CD14-positive monocyte (primary cell): Measurements from ENCODE around the gene CTNND2. TPM values are rescaled to one million over a fixed set of nuclear protein-coding genes. Genes with fewer than 3 reads are reported as not detected.

ENCODE experiments used
- DNase-seq, 3 donors: peaks; one replicate each; pipeline ENCODE4 v3.0.0-alpha.2; 2011 to 2022
- H2AFZ ChIP-seq: 2 replicates; pipeline ENCODE4 v1.6.0; 2012; ENCODE audit warnings: mild to moderate bottlenecking, low read depth, low read length, inconsistent platforms; ENCODE audit not compliant: insufficient read depth, poor library complexity, severe bottlenecking
- H3K27ac ChIP-seq, 2 donors: 1 replicate in 1 of 2; 2 replicates in 1 of 2; pipeline ENCODE4 v1.5.1; 2012 to 2013; ENCODE audit warnings: low read length in 2 of 2, control low read depth in 1 of 2, inconsistent platforms in 1 of 2, low read depth in 1 of 2, mild to moderate bottlenecking in 1 of 2
- H3K27me3 ChIP-seq, 2 donors: one replicate each; pipeline versions ENCODE4 v1.6.0 to v1.6.1; 2011 to 2013; ENCODE audit warnings: low read length in 2 of 2; ENCODE audit not compliant: control insufficient read depth in 2 of 2, insufficient read depth in 2 of 2
- H3K36me3 ChIP-seq, 2 donors: replicated peaks in 1 of 2; 1 replicate in 1 of 2; 2 replicates in 1 of 2; pipeline versions ENCODE4 v1.5.1 to v1.6.1; 2012 to 2013; ENCODE audit warnings: low read length in 2 of 2, control low read depth in 1 of 2, inconsistent platforms in 1 of 2, mild to moderate bottlenecking in 1 of 2; ENCODE audit not compliant: insufficient read depth in 2 of 2, control insufficient read depth in 1 of 2
- H3K4me1 ChIP-seq, 2 donors: 1 replicate in 1 of 2; 2 replicates in 1 of 2; pipeline versions ENCODE4 v1.5.1 to v1.6.1; 2012 to 2013; ENCODE audit warnings: low read length in 2 of 2, control low read depth in 1 of 2, inconsistent platforms in 1 of 2, mild to moderate bottlenecking in 1 of 2, moderate library complexity in 1 of 2; ENCODE audit not compliant: insufficient read depth in 2 of 2, control insufficient read depth in 1 of 2
- H3K4me2 ChIP-seq: replicated peaks from 2 replicates; pipeline ENCODE3; 2012; ENCODE audit warnings: low read length, moderate library complexity, mild to moderate bottlenecking; ENCODE audit not compliant: poor library complexity, severe bottlenecking; ENCODE audit errors: extremely low read depth
- H3K4me3 ChIP-seq, 3 experiments: fragments of 200-600 bp in 1 of 3; sonication (generic) in 1 of 3; replicated peaks in 1 of 3; 1 replicate in 2 of 3; 2 replicates in 1 of 3; pipeline ENCODE4 v1.5.1; 2011 to 2013; ENCODE audit warnings: low read length in 3 of 3, mild to moderate bottlenecking in 3 of 3, control low read depth in 2 of 3, low read depth in 2 of 3, inconsistent platforms in 1 of 3, moderate library complexity in 1 of 3
- H3K79me2 ChIP-seq: 2 replicates; pipeline ENCODE4 v1.6.0; 2012; ENCODE audit warnings: mild to moderate bottlenecking, control low read depth, inconsistent platforms, low read length, moderate library complexity; ENCODE audit not compliant: insufficient read depth
- H3K9ac ChIP-seq: 2 replicates; pipeline ENCODE4 v1.6.0; 2017; ENCODE audit warnings: low read length, mild to moderate bottlenecking; ENCODE audit not compliant: insufficient read depth, poor library complexity, severe bottlenecking
- H3K9me3 ChIP-seq, 2 donors: replicated peaks in 1 of 2; 1 replicate in 1 of 2; 2 replicates in 1 of 2; pipeline versions ENCODE4 v1.5.1 to v1.6.1; 2012 to 2013; ENCODE audit warnings: low read length in 2 of 2, control low read depth in 1 of 2; ENCODE audit not compliant: control insufficient read depth in 1 of 2, insufficient read depth in 1 of 2
- H4K20me1 ChIP-seq: 2 replicates; pipeline ENCODE4 v1.6.0; 2012; ENCODE audit warnings: mild to moderate bottlenecking, low read length, control low read depth, moderate library complexity; ENCODE audit not compliant: insufficient read depth
- H3K27ac Mint-ChIP-seq, 7 donors: one replicate each; pipeline ENCODE4 v1.8.0; 2020; ENCODE audit warnings: mild to moderate bottlenecking in 7 of 7, mixed read lengths in 7 of 7, moderate library complexity in 6 of 7, inconsistent platforms in 2 of 7
- H3K27me3 Mint-ChIP-seq, 3 donors: one replicate each; pipeline ENCODE4 v1.8.0; 2021 to 2022; ENCODE audit warnings: low read depth in 3 of 3, mild to moderate bottlenecking in 3 of 3, mixed read lengths in 3 of 3, moderate library complexity in 3 of 3, inconsistent platforms in 1 of 3
- H3K36me3 Mint-ChIP-seq, 2 donors: one replicate each; pipeline ENCODE4 v1.8.0; 2020; ENCODE audit warnings: mixed read lengths in 2 of 2, inconsistent platforms in 1 of 2, mild to moderate bottlenecking in 1 of 2
- H3K4me1 Mint-ChIP-seq: one replicate; pipeline ENCODE4 v1.8.0; 2020; ENCODE audit warnings: mild to moderate bottlenecking, mixed read lengths
- H3K4me3 Mint-ChIP-seq, 2 donors: one replicate each; pipeline ENCODE4 v1.8.0; 2020; ENCODE audit warnings: mild to moderate bottlenecking in 2 of 2, mixed read lengths in 2 of 2, moderate library complexity in 1 of 2
- H3K9me3 Mint-ChIP-seq, 7 donors: one replicate each; pipeline ENCODE4 v1.8.0; 2020 to 2022; ENCODE audit warnings: mixed read lengths in 7 of 7, mild to moderate bottlenecking in 6 of 7, moderate library complexity in 6 of 7, inconsistent platforms in 2 of 7
- CTCF ChIP-seq: fragments of 200-600 bp; IDR thresholded peaks from one replicate; pipeline ENCODE4 v1.8.0; 2022; ENCODE audit warnings: antibody characterized with exemption, mild to moderate bottlenecking
- WGBS: methylation state at CpG from one replicate; pipeline ENCODE4 v1.1.5; 2013; ENCODE audit warnings: missing lambda C conversion rate; ENCODE audit not compliant: insufficient coverage; 5-methylcytosine and 5-hydroxymethylcytosine counted together
- intact Hi-C, 2 donors: fragments of 100-400 bp; cut with micrococcal nuclease; formaldehyde crosslinking; loops; one replicate each; pipeline versions ENCODE4 v1.15.0 to v1.15.1; 2023
- polyA plus RNA-seq, 3 donors: library from polyadenylated mRNA; depleted of rRNA in 1 of 3; unstranded in 2 of 3; stranded (reverse) in 1 of 3; fragments of 300-500 nt in 2 of 3; fragments of >200 nt in 1 of 3; fragmentation: Illumina TruSeq in 2 of 3; gene quantifications; 1 replicate in 2 of 3; 2 replicates in 1 of 3; pipeline ENCODE4 v1.2.3, GENCODE V29; 2012 to 2021

Gene CTNND2
- polyA plus RNA-seq, 3 donors, result not detected

GRCh38 chr5:11311731-11312130 is 592.5 kb downstream of the CTNND2 start:
- no peak for DNase-seq
- Histone ChIP-seq H3K4me1 (no peaks in the 10 kb centered on the region), H3K27ac (no peak overlapping the region), H4K20me1 (no peaks in the 10 kb centered on the region), H3K4me2 (no peak overlapping the region), H3K4me3 (no peak overlapping the region), H3K36me3 (no peaks in the 10 kb centered on the region), H3K27me3 (no peaks in the 10 kb centered on the region), H3K9ac (no peak overlapping the region), H3K9me3 (peaks cover 27 to 41% of the 10 kb centered on the region in 2 donors), H2AFZ (no peak overlapping the region), H3K79me2 (no peaks in the 10 kb centered on the region)
- Mint-ChIP-seq H3K27ac (no peak overlapping the region), H3K36me3 (peaks cover 0 to 3% of the 10 kb centered on the region in 2 donors), H3K4me3 (no peak overlapping the region), H3K9me3 (peaks cover 0 to 7% (median 3%) of the 10 kb centered on the region in 7 donors), H3K27me3 (peaks cover 0 to under 1% (median 0%) of the 10 kb centered on the region in 3 donors), H3K4me1 (no peaks in the 10 kb centered on the region)
- TF ChIP-seq CTCF, result no peak
- WGBS, result 90% methylated on average over 3 of the region's 3 CpGs
- intact Hi-C loops, result no loop called here

- Histone ChIP-seq H3K9me3 (peaks cover 27 to 41% of the 10 kb centered on the region in 2 donors), H3K27ac (no peak overlapping the region), H2AFZ (no peak overlapping the region), H3K4me3 (no peak overlapping the region), H3K4me2 (no peak overlapping the region), H3K36me3 (no peaks in the 10 kb centered on the region), H4K20me1 (no peaks in the 10 kb centered on the region), H3K27me3 (no peaks in the 10 kb centered on the region), H3K4me1 (no peaks in the 10 kb centered on the region), H3K79me2 (no peaks in the 10 kb centered on the region), H3K9ac (no peak overlapping the region)
- peaks cover 0 to 7% (median 2%) of the 10 kb centered on the region in 7 donors for H3K9me3 Mint-ChIP-seq
- intact Hi-C loops, result no loop called here
- no peak for DNase-seq
- no peak for TF ChIP-seq CTCF
- H3K4me3 Mint-ChIP-seq, result no peak overlapping the region
- peaks cover 0 to 2% (median 0%) of the 10 kb centered on the region in 3 donors for H3K27me3 Mint-ChIP-seq
- WGBS, result 89% methylated on average over 1 of the region's 1 CpG
- peaks cover 0 to 3% of the 10 kb centered on the region in 2 donors for H3K36me3 Mint-ChIP-seq
- no peak overlapping the region for H3K27ac Mint-ChIP-seq
- H3K4me1 Mint-ChIP-seq, result no peaks in the 10 kb centered on the region
Measured at GRCh38 chr5:11311272-11311671, 593.0 kb downstream of the CTNND2 start.
